ENCODE data around the gene CLDN15.

DNA sequence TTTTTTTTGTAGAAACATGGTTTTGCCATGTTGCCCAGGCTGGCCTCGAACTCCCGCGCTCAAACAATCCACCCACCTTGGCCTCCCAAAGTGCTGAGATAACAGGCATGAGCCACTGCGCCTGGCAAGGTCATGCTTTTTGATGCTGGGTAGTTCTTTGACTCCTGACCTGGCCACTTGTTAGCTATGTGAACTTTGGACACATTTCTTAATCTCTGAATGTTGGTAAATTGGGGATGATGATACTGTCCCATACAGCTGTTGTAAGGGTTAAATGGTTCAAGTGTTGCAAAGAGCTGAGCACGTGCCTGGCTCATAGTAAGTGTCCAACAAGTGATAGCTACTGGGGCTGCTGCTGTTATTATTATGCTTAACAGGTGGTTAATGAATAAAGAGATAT, 17.3 kb downstream of the CLDN15 start:
- TF ChIP-seq, protein P1, sequence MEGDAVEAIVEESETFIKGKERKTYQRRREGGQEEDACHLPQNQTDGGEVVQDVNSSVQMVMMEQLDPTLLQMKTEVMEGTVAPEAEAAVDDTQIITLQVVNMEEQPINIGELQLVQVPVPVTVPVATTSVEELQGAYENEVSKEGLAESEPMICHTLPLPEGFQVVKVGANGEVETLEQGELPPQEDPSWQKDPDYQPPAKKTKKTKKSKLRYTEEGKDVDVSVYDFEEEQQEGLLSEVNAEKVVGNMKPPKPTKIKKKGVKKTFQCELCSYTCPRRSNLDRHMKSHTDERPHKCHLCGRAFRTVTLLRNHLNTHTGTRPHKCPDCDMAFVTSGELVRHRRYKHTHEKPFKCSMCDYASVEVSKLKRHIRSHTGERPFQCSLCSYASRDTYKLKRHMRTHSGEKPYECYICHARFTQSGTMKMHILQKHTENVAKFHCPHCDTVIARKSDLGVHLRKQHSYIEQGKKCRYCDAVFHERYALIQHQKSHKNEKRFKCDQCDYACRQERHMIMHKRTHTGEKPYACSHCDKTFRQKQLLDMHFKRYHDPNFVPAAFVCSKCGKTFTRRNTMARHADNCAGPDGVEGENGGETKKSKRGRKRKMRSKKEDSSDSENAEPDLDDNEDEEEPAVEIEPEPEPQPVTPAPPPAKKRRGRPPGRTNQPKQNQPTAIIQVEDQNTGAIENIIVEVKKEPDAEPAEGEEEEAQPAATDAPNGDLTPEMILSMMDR (IDR thresholded peaks at IDR 0.05), result no peak
- no peak for TF ChIP-seq POLR2A (IDR thresholded peaks at IDR 0.05)
